ENCODE results near the gene RIMBP2.

The RIMBP2 gene

DNA sequence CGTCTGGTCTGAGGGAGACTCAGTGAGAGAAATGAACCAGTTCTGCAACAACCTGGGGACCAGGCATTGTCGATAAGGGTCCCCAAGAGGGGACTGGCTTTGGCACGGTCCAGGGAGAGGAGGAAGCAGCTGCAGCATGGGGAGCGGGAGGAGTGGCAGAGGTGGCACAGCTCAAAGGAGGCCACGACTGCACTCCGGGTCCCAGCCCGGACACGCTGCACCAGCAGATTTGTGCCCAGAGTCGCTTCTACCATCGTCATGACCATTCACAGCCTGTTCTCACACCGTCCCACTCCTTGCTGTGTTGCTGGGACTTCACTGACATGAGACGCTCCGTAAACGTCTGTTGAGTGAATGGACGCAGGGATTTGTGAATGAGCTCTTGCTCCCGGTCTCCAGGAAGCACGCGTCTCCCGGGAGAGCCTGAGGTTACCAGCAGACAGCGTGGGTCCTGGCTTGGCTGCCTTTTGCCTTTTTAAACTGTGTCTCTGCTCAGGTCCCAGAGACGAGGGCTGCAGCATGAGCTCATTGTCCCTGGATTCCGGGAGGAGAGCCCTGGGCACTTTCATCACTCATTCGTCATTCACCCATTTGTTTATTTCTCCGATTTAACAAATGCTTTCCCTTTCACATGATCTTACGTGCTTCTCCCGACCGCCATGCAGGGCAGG lies 241.4 kb downstream of the RIMBP2 start:
- in situ Hi-C loops (cut with MboI; ENCODE audit: low sequenced_read_pairs): no loop called here

DNA sequence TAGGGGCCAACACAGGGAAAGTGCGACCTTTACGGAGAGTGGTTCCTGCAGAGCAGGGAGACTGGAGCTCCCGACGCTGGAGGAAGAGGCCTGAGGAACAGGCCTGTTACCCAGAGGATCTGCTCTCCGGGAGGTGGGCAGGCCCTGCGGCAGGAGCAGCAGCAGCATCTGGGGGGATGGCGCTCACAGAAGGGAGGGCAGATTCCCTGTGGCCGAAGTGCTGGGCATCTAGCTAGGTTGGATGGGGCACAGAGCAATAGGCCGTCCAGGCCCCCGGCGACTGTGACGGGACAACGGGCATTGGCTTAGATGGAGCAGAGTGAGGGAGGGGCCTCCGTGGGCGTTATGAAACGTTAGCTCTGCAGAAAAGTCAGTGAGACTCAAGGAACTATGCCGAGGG lies 242.8 kb downstream of the RIMBP2 start:
- in situ Hi-C loops (cut with MboI; ENCODE audit: low sequenced_read_pairs): no loop called here

DNA sequence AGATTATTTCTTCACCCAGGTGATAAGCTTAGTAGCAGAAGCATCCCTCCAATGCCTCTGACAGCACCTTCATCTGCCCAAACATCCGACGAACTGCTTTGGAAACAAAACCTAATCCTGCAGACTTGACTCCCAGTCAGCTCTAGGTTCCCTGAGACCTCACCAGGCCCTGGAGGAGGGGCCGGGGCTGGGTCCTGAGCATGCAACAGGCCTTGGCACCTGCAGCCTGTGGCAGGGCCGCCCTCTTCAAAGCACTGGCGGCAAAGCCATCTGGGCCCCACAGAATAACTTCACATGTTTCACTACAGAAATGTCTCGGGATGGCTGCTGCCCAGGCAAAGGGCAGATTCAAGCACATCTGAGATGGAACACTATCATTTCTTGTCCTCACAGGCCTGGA lies 245.1 kb downstream of the RIMBP2 start:
- in situ Hi-C loops (cut with MboI; ENCODE audit: low sequenced_read_pairs): no loop called here

DNA sequence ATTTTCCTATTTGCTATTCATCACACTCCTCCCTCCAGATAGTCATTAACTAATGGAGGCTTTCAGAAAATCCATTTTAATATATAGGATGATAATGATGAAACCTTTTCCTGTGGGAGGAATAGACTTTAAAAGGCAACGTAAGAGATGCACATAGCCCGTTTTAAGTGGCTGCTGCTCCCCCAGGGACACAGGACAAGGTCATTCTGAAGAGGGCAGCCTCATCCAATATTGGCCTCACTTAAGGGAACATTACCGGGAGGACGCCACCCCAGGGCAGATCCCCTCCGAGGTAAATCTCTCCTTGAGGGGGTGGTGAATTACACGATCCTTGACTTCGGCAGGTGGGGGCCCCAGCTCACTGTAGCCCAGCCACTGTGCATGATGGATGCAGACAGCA lies 246.5 kb downstream of the RIMBP2 start:
- in situ Hi-C loops (cut with MboI; ENCODE audit: low sequenced_read_pairs): no loop called here

DNA sequence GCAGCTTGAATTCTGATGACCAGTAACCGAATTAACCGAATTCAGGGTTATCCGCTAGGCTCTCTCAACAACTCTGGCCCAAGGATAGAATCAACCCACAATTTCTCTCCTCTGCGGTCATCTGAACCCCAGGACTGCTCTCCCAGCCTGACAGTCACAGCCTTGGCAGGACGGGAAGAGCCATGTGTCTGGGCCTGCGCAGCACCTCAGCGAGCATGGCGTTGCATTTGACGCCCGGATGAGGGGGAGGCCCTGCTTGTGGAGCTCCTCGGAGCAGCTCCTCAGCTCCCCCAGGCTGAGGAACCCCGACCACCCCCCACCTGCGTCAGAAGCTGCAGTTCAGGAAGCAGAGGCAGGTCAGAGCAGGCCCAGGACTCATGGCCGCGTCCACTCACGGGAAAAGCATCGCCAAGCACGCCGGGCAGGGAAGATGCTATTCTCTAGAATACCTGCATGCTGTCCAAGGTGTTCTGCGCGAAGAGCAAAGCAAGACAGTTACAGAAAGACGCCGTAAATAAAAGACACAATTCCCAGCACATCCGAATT lies 247.3 kb downstream of the RIMBP2 start:
- in situ Hi-C loops (cut with MboI; ENCODE audit: low sequenced_read_pairs): no loop called here

DNA sequence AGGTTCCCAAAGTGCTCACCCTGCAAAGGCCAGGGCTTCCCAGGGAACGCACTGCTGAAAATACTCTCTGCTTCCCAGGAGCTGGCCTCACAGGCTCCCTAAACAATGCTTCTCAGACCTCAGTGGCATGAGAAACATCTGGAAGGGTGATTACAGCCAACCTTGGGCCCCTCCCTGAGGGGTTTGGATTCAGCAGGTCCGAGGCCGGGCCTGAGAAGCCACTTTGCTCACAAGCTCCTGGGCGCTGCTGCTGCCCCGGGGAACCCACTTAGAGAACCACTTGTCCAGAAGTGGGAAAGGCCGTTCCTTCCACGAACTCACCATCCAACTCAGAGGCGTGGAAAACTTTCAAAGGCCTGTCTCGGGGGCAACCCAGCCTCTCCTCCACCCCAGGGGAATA lies 247.9 kb downstream of the RIMBP2 start:
- in situ Hi-C loops (cut with MboI; ENCODE audit: low sequenced_read_pairs): no loop called here

DNA sequence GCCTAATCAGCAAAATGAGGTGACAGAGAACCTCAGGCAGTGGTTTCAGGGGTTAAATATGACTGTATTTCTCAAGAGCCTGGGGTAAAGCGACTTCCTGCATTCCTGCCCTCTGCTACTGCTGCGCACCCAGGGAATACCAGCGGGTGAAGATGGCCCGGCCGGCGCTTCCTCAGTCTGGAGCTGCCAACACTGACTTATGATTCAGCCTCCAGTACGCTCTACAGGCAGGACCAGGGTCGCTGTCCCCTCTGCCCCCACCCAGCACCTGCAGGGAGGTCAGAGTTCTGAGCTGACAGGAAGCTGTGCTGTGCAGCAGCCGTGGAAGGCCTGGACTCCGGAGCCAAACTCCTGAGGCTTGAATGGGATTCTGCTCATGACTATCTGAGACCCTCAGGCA lies 250.5 kb downstream of the RIMBP2 start:
- in situ Hi-C loops (cut with MboI; ENCODE audit: low sequenced_read_pairs): no loop called here

DNA sequence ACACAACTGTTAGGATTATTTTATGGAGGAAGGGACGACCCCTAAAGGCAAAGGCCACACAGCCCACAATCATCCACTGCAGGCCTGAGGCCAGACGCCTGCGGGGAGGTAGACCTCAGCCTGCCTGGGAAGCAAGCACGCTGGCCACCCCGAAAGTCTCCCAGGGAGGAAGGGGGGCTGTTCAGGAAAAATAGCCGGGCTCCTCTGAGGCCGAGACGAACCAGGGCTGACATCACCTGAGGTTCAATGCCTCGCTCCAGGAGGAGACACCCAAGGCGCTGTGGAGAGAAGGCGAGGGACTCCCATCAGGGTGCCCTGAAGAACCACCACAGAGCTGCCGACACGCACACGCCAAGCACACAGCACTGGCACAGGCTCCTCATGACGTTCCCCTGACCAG lies 251.1 kb downstream of the RIMBP2 start:
- in situ Hi-C loops (cut with MboI; ENCODE audit: low sequenced_read_pairs): no loop called here

DNA sequence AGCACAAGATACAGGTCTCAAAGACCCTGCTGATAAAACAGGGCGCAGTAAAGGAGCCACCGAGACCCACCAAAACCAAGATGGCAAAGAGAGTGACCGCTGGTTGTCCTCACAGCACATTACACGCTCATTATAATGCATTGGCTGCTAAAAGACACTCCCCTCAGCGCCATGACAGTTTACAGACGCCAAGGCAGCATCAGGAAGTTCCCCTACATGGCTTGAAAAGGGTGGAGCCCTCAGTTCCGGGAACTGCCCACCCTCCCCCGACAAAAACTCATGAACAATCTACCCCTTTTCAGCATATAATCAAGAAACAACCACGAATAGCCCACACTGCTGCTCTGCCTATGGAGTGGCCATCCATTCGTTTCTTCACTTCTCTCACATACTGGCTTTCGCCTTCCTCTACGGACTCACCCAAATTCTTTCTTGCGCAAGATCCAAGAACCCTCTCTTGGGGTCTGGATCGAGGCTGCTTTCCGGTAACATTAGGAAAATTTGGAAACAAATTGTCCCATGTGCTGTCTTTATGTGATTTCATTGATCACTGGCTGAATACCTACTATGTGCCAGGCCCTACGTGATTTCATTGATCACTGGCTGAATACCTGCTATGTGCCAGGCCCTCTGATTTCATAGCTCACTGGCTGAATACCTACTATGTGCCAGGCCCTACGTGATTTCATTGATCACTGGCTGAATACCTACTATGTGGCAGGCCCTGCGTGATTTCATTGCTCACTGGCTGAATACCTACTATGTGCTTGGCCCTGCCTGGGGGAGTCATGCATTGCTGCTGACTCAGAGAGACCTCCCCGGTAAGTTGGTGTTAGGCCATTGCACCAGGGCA lies 252.1 kb downstream of the RIMBP2 start:
- in situ Hi-C loops (cut with MboI; ENCODE audit: low sequenced_read_pairs): no loop called here

DNA sequence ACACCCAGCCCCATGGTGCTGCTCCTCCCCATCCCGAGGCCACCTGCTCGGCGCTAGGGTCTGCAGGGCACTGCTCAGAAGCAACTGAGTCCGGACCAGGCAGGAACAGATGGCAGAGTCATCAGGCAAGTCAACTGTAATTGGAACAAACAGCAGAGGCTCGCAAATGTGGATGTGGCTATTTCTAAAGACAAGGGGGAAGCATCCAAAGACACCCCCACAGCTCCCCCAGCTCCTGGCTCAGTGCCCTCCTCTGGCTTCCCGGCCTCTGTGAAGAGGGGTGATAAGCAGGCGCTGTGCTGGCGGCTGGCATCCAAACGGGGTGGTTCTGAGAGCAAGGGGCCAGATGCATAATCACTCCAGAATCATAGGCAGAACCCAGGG lies 252.8 kb downstream of the RIMBP2 start:
- in situ Hi-C loops (cut with MboI; ENCODE audit: low sequenced_read_pairs): no loop called here

DNA sequence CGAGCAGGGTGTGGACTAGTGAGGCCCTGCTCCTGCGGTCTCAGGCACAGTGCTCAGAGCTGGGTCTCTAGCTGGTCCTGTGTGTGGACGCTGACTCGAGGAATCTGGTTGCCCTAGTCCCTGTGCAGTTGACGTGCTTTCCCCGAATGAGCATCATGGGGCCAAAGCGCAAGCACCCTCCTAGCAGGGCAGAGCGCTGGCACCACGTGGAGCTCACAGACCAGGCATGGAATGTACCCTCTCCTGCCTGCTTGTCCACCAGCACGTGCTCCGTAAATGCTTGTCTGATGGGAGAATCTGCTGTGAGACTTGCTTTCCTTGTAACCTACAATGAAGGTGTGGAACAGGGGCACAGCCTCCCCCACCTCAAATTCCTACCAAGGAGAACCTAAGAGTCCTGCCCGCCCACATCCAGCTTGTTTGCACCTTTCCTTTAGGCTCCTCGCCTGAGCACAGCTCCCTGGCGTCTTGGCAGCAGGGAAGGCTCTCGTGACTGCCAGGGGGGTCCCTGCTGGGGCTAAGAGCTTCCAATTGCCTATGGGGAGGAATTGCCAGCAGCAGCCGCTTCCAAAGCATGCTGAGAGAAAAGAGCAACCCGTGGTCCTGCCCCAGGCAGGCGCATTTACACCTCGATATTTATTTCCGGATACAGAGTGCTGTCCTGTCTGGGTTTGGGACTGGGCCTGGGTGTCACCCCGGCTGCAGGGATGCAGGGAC lies 253.4 kb downstream of the RIMBP2 start:
- in situ Hi-C loops (cut with MboI; ENCODE audit: low sequenced_read_pairs): no loop called here

DNA sequence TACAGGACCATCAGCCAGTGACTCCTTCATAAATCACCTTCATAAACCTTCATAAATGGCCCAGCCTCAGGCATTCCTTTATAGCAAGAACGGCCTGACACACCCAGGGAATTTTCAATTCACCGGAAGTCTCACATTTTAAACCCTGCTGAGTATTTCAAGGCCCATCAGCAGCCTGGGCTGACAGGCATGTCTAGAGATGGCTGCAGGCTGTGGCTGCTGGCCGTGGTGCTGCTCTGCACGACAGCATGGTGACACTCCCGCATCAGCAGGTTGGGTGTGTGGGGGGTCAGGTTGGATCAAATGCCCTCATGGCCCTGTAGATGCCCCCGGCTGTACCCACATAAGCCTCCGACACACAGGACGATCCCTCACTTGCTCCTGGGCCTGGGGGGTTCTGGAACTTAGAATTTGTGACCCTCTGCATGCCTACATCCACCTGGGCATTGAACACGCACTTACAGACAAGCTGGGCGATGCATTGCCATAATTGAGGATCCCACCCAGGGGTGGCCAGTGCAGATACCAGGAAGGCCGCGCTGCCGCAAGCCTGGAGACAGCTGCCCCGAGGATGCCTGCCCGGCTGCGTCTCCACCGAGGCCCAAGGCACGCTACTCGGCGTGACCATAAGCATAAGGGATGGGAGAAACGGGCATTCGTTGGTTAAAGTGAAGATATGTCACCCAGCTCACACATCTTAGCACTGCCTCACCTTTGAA lies 254.1 kb downstream of the RIMBP2 start:
- in situ Hi-C loops (cut with MboI; ENCODE audit: low sequenced_read_pairs): no loop called here

DNA sequence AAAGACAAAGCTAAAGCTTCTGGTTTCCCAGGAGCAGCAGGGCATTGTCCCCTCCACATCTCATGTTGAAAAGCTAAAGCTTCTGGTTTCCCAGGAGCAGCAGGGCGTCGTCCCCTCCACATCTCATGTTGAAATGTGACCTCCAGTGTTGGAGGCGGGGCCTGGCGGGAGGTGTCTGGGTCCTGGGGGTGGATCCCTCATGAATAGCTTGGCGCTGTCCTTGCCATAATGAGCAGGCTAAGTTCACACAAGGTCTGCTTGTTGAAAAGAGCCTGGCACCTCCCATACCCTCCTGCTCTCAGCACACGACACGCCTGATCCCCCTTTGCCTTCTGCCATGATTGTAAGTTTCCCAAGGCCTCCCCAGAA lies 254.7 kb downstream of the RIMBP2 start:
- in situ Hi-C loops (cut with MboI; ENCODE audit: low sequenced_read_pairs): no loop called here

DNA sequence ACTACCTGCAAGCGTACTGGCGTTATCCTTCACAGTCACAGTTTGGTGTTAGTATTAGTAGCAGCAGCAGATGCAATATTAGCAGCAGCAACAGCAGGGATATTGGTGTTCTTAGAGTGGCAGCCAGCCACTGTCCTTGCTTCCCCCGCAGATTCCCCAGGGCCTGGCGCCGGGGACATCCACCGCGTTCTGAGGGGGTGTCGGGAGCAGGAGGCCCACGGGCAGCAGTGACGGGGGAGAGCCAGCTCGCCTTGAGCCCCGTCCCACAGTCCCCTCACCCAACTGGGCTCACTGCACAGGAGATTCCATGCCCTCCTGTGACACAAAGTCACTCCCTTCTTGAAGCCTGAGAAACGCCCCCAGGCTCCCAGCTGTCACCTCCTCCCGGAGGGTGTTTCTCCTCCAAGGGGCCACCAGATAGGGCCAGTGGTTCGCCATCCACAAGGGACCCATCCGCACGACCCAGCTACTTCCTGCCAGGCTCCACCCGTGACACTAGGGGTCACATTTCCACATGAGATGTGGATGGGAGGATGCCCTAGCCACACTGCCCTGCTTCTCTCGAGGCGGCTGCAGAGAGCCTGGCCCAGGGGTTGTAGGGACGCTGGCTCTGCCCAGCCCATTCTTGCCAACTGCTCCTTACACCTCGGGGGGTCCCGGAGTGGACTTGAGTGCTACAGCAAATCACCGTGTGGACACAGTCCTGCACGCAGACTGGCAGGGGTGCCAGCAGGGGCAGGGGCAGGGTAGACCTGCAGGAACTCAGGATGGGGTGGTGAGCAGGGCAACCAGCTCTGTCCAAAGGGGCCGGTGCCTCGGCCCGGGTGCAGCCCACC lies 255.3 kb downstream of the RIMBP2 start:
- in situ Hi-C loops (cut with MboI; ENCODE audit: low sequenced_read_pairs): no loop called here

DNA sequence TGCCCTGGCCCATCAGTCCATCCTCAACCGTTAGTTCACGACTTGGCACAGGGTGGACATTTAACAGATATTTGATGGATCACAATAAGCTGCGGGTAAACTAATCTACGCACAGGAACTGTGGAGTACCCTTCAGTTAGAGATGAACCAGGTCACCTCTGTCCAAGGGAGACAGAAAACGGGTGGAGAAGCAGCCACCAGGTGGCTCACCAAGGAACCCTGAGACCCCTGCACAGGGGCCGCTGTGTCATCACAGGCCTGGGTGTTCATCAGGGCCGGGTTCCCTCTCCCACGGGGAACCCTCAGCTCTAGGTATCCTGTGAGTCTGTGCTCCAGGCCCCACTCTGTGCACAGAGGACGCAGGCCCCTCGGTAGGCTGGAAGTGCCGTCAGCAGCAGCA lies 256.2 kb downstream of the RIMBP2 start:
- in situ Hi-C loops (cut with MboI; ENCODE audit: low sequenced_read_pairs): no loop called here

DNA sequence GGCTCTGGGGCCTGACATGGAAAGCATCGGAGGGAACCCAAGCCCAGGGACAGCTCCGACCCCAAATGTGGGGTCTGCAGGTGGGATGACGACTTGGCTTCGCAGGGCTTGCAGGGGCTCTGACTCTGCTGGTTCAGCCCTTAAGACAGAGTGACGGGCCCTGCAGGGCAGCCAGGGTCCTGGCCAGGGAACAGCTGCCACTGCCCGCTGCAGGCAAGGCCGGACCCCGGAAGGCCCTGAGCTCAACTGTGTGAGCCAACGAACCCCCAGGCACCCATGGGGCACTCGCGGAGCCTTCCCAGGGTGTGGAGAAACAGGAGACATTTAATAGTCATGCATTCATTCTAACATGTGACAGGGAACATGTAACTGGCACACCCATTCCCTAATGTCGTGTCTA lies 257.8 kb downstream of the RIMBP2 start:
- in situ Hi-C loops (cut with MboI; ENCODE audit: low sequenced_read_pairs): no loop called here

DNA sequence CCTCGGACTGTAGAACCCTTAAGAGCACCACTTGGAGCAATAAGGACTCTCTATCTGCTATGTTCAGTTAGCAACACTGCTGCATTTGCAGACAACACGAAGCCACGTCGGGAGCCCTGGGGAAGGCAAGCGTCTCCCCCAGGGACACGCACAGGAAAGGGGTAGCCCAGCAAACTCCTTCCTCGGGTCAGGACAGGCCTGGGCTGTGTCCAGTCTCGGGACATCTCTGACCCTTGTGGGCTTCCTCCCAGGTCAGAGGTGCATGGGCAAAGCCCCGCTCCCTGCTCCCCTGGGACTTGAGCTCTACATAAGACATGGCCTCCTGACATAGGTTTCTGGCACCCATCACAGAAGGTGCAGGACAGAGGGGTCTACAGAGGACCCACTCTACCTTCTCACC lies 258.9 kb downstream of the RIMBP2 start:
- in situ Hi-C loops (cut with MboI; ENCODE audit: low sequenced_read_pairs): no loop called here

DNA sequence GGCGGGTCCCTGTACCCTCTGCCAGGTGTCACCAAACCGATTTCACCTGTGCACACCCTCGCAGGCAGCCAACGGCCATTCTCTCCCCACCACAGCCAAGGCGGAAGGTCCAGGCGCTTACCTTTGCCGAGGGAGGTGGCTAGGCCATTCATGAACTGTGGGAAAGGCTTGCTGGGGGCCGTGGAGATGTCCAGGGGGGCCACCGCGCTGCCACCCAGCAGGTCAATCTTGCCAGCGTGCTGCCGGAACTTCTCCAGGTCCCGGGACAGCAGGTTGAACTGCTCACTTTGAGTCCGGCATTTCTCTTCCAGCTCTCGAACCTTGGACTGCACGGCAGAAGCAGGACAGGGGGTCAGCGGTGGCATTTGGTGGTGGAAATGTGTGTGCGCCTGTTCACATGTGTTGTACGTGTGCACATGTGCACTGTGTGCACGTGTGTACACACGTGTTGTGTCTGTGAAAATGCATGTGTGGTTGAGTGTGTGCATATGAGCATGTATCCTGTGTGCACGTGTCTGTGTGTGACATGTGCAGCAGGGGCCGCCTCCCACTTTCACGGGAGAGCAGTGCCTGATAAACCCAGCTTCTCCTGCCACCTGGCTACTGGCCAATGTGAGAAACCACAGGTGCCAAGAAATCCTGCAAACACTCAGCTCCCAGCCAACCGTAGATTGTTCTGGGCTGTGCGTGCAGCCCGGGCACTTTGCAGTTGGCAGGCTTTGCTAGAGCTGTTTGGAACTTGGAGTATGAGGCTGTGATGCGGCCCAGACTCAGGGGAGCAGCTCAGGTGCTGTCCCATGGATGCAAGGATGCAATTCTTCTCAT lies 259.5 kb downstream of the RIMBP2 start:
- in situ Hi-C loops (cut with MboI; ENCODE audit: low sequenced_read_pairs): no loop called here

DNA sequence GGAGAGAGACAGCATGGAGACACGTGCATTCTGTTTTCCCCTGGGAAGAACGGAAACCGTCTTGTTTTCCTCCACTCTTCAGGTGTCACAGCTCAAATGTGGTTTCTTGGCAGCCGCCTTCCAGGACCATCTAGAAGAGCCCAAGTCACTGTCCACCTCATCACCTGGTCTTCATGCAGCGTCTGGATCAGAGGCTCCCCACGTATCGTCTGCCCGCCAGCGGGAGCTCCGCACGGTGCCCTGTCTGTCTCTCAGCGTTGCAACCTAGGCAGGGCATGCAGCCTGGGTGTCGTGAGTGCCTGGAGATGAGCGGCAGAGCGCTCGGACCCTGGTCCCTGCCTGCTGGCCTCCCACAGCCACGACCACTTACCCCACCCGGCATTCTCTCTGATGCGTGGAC lies 260.9 kb downstream of the RIMBP2 start:
- in situ Hi-C loops (cut with MboI; ENCODE audit: low sequenced_read_pairs): no loop called here

Data from HL-60/S4 treated with phorbol 12-myristate 13-acetate at 8.2 ng/mL for 4 days and 3 days (cell line).